K562 (cell line): ENCODE measurements around the gene GLRA3. TPM values are rescaled to one million over a fixed set of nuclear protein-coding genes. Genes with fewer than 3 reads are reported as not detected.

Source experiments
- ATAC-seq: fragments of 200-7000 bp; cut with Tn5 transposase; 3 replicates; pipeline ENCODE4 v1.9.1; 2020; ENCODE audit warnings: moderate library complexity
- BruUV-seq: library from RNA; stranded (reverse); fragments of 400-500 nt; replicated peaks from 2 replicates; lab custom pipeline; 2021; lab: Mats Ljungman, UMichigan
- CTCF ChIA-PET: fragments of 300-600 bp; formaldehyde crosslinking; extraction: SDS; loops from one replicate; lab custom pipeline; 2021; ENCODE audit warnings: low intra/inter-chr PET ratio; lab: Yijun Ruan, JAX
- POLR2A ChIA-PET: fragments of 300-600, 350-650 bp; sonication (Branson Sonifier 250); formaldehyde crosslinking; extraction: SDS; loops from one replicate; lab custom pipeline; 2021; ENCODE audit warnings: antibody characterized with exemption, inconsistent platforms; lab: Yijun Ruan, JAX
- DNase-seq, 4 experiments: peaks; one replicate each; pipeline versions ENCODE4 v3.0.0 to v3.0.0-alpha.2; 2011 to 2018; ENCODE audit warnings: low spot score in 3 of 4, mixed read lengths in 3 of 4; ENCODE audit errors: extremely low read depth in 1 of 4
- FAIRE-seq: peaks from 2 replicates; lab custom pipeline; 2011; peaks lifted over from hg19 to GRCh38; lab: Jason Lieb, UNC
- H2AFZ ChIP-seq: 2 replicates; pipeline ENCODE4 v1.6.0; 2011; ENCODE audit warnings: low read depth, low read length, control low read depth, inconsistent platforms
- H3K27ac ChIP-seq: fragments of 200-600 bp; 3 replicates; pipeline ENCODE4 v1.8.0; 2011; ENCODE audit warnings: low read depth, mild to moderate bottlenecking, control low read depth, inconsistent platforms, low read length, moderate library complexity, mixed read lengths; ENCODE audit errors: extremely low read depth
- H3K27me3 ChIP-seq, 2 experiments: fragments of 300-600 bp in 1 of 2; 2 replicates in 1 of 2; 3 replicates in 1 of 2; pipeline versions ENCODE4 v1.6.0 to v1.8.0; 2011; ENCODE audit warnings: inconsistent platforms in 2 of 2, low read length in 2 of 2, mild to moderate bottlenecking in 1 of 2, mixed read lengths in 1 of 2, moderate library complexity in 1 of 2; ENCODE audit not compliant: control insufficient read depth in 2 of 2, insufficient read depth in 2 of 2
- H3K36me3 ChIP-seq: fragments of 300-600 bp; 3 replicates; pipeline ENCODE4 v1.8.0; 2011; ENCODE audit warnings: mild to moderate bottlenecking, low read length, inconsistent platforms; ENCODE audit not compliant: control insufficient read depth, insufficient read depth
- H3K4me1 ChIP-seq, 2 experiments: fragments of 200-600 bp in 1 of 2; replicated peaks in 1 of 2; 2 replicates in 1 of 2; 3 replicates in 1 of 2; pipeline versions ENCODE4 v1.5.1 to v1.8.0; 2011; ENCODE audit warnings: inconsistent platforms in 2 of 2, low read length in 2 of 2, mild to moderate bottlenecking in 1 of 2, mixed read lengths in 1 of 2, moderate library complexity in 1 of 2; ENCODE audit not compliant: control insufficient read depth in 2 of 2, insufficient read depth in 2 of 2
- H3K4me2 ChIP-seq: 2 replicates; pipeline ENCODE4 v1.6.1; 2011; ENCODE audit warnings: low read length, control low read depth, inconsistent platforms, mixed read lengths; ENCODE audit not compliant: insufficient read depth
- H3K4me3 ChIP-seq: fragments of 200-600 bp; sonication (generic), shearing (Covaris generic); 2 replicates; pipeline ENCODE4 v1.5.1; 2016; ENCODE audit warnings: control low read depth, inconsistent platforms
- H3K79me2 ChIP-seq: fragments of 200-600 bp; 3 replicates; pipeline ENCODE4 v1.8.0; 2011; ENCODE audit warnings: low read length, inconsistent platforms; ENCODE audit not compliant: control insufficient read depth, insufficient read depth
- H3K9ac ChIP-seq, 2 experiments: 2 replicates each; pipeline versions ENCODE4 v1.6.0 to v1.6.1; 2011; ENCODE audit warnings: low read depth in 2 of 2, low read length in 2 of 2, control low read depth in 1 of 2, inconsistent platforms in 1 of 2, mild to moderate bottlenecking in 1 of 2, mixed read lengths in 1 of 2; ENCODE audit not compliant: insufficient read depth in 1 of 2
- H3K9me1 ChIP-seq: one replicate; pipeline ENCODE4 v1.6.0; 2011; ENCODE audit warnings: inconsistent platforms, mild to moderate bottlenecking, low read length, moderate library complexity; ENCODE audit not compliant: control insufficient read depth, insufficient read depth
- H3K9me3 ChIP-seq: replicated peaks from 2 replicates; pipeline ENCODE4 v1.5.1; 2011; ENCODE audit warnings: low read depth, low read length, inconsistent platforms; ENCODE audit not compliant: control insufficient read depth, insufficient read depth
- H4K20me1 ChIP-seq: replicated peaks from 2 replicates; pipeline ENCODE4 v1.6.1; 2011; ENCODE audit warnings: low read length, inconsistent platforms, mixed read lengths; ENCODE audit not compliant: control insufficient read depth, insufficient read depth
- ETV5 ChIP-seq: sonication (generic); formaldehyde crosslinking; IDR thresholded peaks from 2 replicates; pipeline ENCODE4 v1.4.0; 2020; ENCODE audit warnings: low read depth, mild to moderate bottlenecking, missing genetic modification reagents
- HDAC2 ChIP-seq: fragments of 450-650 bp; IDR thresholded peaks from 2 replicates; pipeline ENCODE4 v1.6.1; 2016; ENCODE audit warnings: mild to moderate bottlenecking
- RUNX1 ChIP-seq: sonication (generic); IDR thresholded peaks from 2 replicates; pipeline ENCODE4 v1.6.1; 2016; ENCODE audit warnings: antibody characterized with exemption, low read depth
- STAG1 ChIP-seq: sonication (generic); formaldehyde crosslinking; IDR thresholded peaks from 2 replicates; pipeline ENCODE4 v1.5.0; 2020; ENCODE audit warnings: missing genetic modification reagents, borderline replicate concordance
- STAT5B ChIP-seq: fragments of 250-450 bp; sonication (Bioruptor Pico); IDR thresholded peaks from 2 replicates; pipeline ENCODE4 v1.8.0; 2021; ENCODE audit warnings: mild to moderate bottlenecking, inconsistent platforms
- WGBS: fragments of 100-300 bp; shearing (Covaris generic); methylation state at CpG from one replicate; pipeline ENCODE4 v1.1.6; 2016; ENCODE audit warnings: low coverage, mixed read lengths; ENCODE audit not compliant: insufficient coverage; ENCODE audit errors: missing lambda C conversion rate; 5-methylcytosine and 5-hydroxymethylcytosine counted together
- in situ Hi-C: fragments of 300-500 bp; cut with MboI; formaldehyde crosslinking; loops from 4 replicates; pipeline ENCODE4 v1.15.0; 2018; ENCODE audit warnings: inconsistent platforms, mixed read lengths
- intact Hi-C: fragments of 100-400 bp; cut with micrococcal nuclease; formaldehyde crosslinking; loops from 2 replicates; pipeline ENCODE4 v1.14.2; 2022
- polyA plus RNA-seq, 8 experiments: library from polyadenylated mRNA; depleted of rRNA in 4 of 8; stranded (reverse) in 5 of 8; unstranded in 3 of 8; fragments of >200 nt; fragmentation: Nextera tagmentation in 2 of 8; fragmentation: Illumina TruSeq in 1 of 8; extraction: Ambion mirVana in 2 of 8; extraction: Trizol in 1 of 8; gene quantifications; 2 replicates each; pipeline versions ENCODE4 v1.2.1 to v1.2.3, GENCODE V29; 2011 to 2014; ENCODE audit warnings: inconsistent platforms in 1 of 8, missing spikeins in 1 of 8
- total RNA-seq, 7 experiments: library from RNA; depleted of rRNA in 6 of 7; stranded (reverse); fragments of >200 nt in 6 of 7; fragmentation: Illumina TruSeq in 2 of 7; extraction: Trizol in 2 of 7; gene quantifications; 2 replicates each; pipeline versions ENCODE4 v1.2.1 to v1.2.3, GENCODE V29; 2011 to 2021; ENCODE audit warnings: low replicate concordance in 1 of 7
- TF ChIP-seq, protein P1 (sequence below): sonication (generic); formaldehyde crosslinking; IDR thresholded peaks from 2 replicates; pipeline ENCODE4 v1.8.1; 2023; ENCODE audit warnings: mild to moderate bottlenecking, missing genetic modification reagents

The GLRA3 gene
- total and polyA plus RNA-seq, 9 of the 15 experiments (the other 6 are each of a cell fraction or from before 2014, with no cell fraction given): 0.06 to 0.14 (median 0.08) TPM; not detected in 2

DNA sequence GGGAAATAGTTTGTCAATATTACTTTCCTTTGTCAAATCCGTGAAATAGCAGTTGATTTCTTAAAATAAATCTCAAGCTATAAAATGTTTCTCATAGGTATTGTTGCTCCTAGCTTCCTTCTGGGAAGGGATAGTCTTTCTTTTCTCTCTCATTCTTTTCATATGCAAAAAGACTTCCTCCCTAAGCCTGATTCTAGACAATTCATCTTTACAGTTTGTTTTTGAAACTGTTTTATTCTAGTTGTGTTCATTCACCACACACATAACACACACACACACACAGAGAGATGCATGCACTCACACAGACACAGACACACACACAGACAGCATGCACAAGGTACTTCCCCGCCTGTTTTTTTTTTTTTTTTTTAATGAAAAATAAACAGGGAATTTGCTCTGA, 18.2 kb downstream of the GLRA3 start:
- Histone ChIP-seq H3K4me3 (no peak overlapping the region), H4K20me1 (no peaks in the 10 kb centered on the region), H3K27me3 (no peaks in the 10 kb centered on the region), H3K9me1 (no peaks in the 10 kb centered on the region), H3K4me1 (no peaks in the 10 kb centered on the region), H3K79me2 (no peaks in the 10 kb centered on the region), H3K27ac (no peak overlapping the region), H3K9ac (no peak overlapping the region), H3K9me3 (0 out of 2 replicates have a peak, but pooled peaks cover 2% of the 10 kb centered on the region), H2AFZ (no peak overlapping the region), H3K4me2 (no peak overlapping the region), H3K36me3 (no peaks in the 10 kb centered on the region)
- in situ Hi-C loops: no loop called here
- intact Hi-C loops: no loop called here
- FAIRE-seq: no peak
- BruUV-seq: no TSS peak
- no peak for ATAC-seq
- DNase-seq: no peak
- TF ChIP-seq RUNX1: no peak
- ChIA-PET POLR2A (no interaction called here), CTCF (no interaction called here)
- 0% methylated on average over 2 of the region's 2 CpGs for WGBS

DNA sequence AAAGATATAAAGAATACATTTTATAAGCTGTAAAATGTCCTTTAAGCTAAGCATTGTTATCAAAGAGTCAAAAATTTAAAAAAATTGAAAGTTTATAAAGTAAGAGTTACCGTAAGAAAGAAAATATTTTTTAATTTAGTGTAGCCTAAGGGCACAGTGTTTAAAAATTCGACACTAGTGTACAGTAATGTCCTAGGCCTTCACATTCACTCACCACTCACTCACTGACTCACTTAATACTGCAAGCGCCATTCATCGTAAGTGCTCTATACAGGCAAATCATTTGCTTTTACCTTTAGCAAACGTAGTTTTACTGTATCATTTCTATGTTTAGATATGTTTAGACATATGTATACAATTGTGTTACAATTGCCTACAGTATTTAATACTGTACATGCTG, 20.2 kb downstream of the GLRA3 start:
- 2% methylated on average over 5 of the region's 5 CpGs for WGBS
- no peaks in the 10 kb centered on the region for H3K27me3 ChIP-seq
- ChIA-PET CTCF (no interaction called here), POLR2A (interaction anchor here (0.6 kb wide), 1 partner anchor 151 kb away, joined by 3 read pairs; no protein-coding TSS in a partner anchor)
- H3K9me1 ChIP-seq: no peaks in the 10 kb centered on the region
- no peak overlapping the region for H3K27ac ChIP-seq
- no peak for FAIRE-seq
- no peak overlapping the region for H2AFZ ChIP-seq
- no peak for DNase-seq
- intact Hi-C loops: no loop called here
- no peaks in the 10 kb centered on the region for H3K36me3 ChIP-seq
- no peaks in the 10 kb centered on the region for H4K20me1 ChIP-seq
- H3K4me1 ChIP-seq: no peaks in the 10 kb centered on the region
- H3K9ac ChIP-seq: no peak overlapping the region
- H3K79me2 ChIP-seq: no peaks in the 10 kb centered on the region
- no peak for ATAC-seq
- BruUV-seq: no TSS peak
- H3K4me3 ChIP-seq: no peak overlapping the region
- no peak for TF ChIP-seq STAT5B (CRISPR knock-in tag)
- TF ChIP-seq, protein P1, sequence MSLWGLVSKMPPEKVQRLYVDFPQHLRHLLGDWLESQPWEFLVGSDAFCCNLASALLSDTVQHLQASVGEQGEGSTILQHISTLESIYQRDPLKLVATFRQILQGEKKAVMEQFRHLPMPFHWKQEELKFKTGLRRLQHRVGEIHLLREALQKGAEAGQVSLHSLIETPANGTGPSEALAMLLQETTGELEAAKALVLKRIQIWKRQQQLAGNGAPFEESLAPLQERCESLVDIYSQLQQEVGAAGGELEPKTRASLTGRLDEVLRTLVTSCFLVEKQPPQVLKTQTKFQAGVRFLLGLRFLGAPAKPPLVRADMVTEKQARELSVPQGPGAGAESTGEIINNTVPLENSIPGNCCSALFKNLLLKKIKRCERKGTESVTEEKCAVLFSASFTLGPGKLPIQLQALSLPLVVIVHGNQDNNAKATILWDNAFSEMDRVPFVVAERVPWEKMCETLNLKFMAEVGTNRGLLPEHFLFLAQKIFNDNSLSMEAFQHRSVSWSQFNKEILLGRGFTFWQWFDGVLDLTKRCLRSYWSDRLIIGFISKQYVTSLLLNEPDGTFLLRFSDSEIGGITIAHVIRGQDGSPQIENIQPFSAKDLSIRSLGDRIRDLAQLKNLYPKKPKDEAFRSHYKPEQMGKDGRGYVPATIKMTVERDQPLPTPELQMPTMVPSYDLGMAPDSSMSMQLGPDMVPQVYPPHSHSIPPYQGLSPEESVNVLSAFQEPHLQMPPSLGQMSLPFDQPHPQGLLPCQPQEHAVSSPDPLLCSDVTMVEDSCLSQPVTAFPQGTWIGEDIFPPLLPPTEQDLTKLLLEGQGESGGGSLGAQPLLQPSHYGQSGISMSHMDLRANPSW: no peak
- TF ChIP-seq ETV5 (CRISPR knock-in tag): no peak
- no peak for TF ChIP-seq HDAC2
- TF ChIP-seq STAG1 (CRISPR knock-in tag): no peak
- TF ChIP-seq, all 486 proteins: peak for 0
- no peaks in the 10 kb centered on the region for H3K9me3 ChIP-seq
- no peak overlapping the region for H3K4me2 ChIP-seq
- in situ Hi-C loops: no loop called here
